CD14-positive monocyte (primary cell): ENCODE data around the gene FBXW7. TPM values are rescaled to one million over a fixed set of nuclear protein-coding genes. Genes with fewer than 3 reads are reported as not detected.
A peak's percentile ranks its signal among the peaks of the same experiment; 100 is the strongest.

Experiments used
- DNase-seq, 3 donors: peaks; one replicate each; pipeline ENCODE4 v3.0.0-alpha.2; 2011 to 2022
- H2AFZ ChIP-seq: 2 replicates; pipeline ENCODE4 v1.6.0; 2012; ENCODE audit warnings: mild to moderate bottlenecking, low read depth, low read length, inconsistent platforms; ENCODE audit not compliant: insufficient read depth, poor library complexity, severe bottlenecking
- H3K27ac ChIP-seq, 2 donors: 1 replicate in 1 of 2; 2 replicates in 1 of 2; pipeline ENCODE4 v1.5.1; 2012 to 2013; ENCODE audit warnings: low read length in 2 of 2, control low read depth in 1 of 2, inconsistent platforms in 1 of 2, low read depth in 1 of 2, mild to moderate bottlenecking in 1 of 2
- H3K27me3 ChIP-seq, 2 donors: one replicate each; pipeline versions ENCODE4 v1.6.0 to v1.6.1; 2011 to 2013; ENCODE audit warnings: low read length in 2 of 2; ENCODE audit not compliant: control insufficient read depth in 2 of 2, insufficient read depth in 2 of 2
- H3K36me3 ChIP-seq, 2 donors: replicated peaks in 1 of 2; 1 replicate in 1 of 2; 2 replicates in 1 of 2; pipeline versions ENCODE4 v1.5.1 to v1.6.1; 2012 to 2013; ENCODE audit warnings: low read length in 2 of 2, control low read depth in 1 of 2, inconsistent platforms in 1 of 2, mild to moderate bottlenecking in 1 of 2; ENCODE audit not compliant: insufficient read depth in 2 of 2, control insufficient read depth in 1 of 2
- H3K4me1 ChIP-seq, 2 donors: 1 replicate in 1 of 2; 2 replicates in 1 of 2; pipeline versions ENCODE4 v1.5.1 to v1.6.1; 2012 to 2013; ENCODE audit warnings: low read length in 2 of 2, control low read depth in 1 of 2, inconsistent platforms in 1 of 2, mild to moderate bottlenecking in 1 of 2, moderate library complexity in 1 of 2; ENCODE audit not compliant: insufficient read depth in 2 of 2, control insufficient read depth in 1 of 2
- H3K4me2 ChIP-seq: replicated peaks from 2 replicates; pipeline ENCODE3; 2012; ENCODE audit warnings: low read length, moderate library complexity, mild to moderate bottlenecking; ENCODE audit not compliant: poor library complexity, severe bottlenecking; ENCODE audit errors: extremely low read depth
- H3K4me3 ChIP-seq, 3 experiments: fragments of 200-600 bp in 1 of 3; sonication (generic) in 1 of 3; replicated peaks in 1 of 3; 1 replicate in 2 of 3; 2 replicates in 1 of 3; pipeline ENCODE4 v1.5.1; 2011 to 2013; ENCODE audit warnings: low read length in 3 of 3, mild to moderate bottlenecking in 3 of 3, control low read depth in 2 of 3, low read depth in 2 of 3, inconsistent platforms in 1 of 3, moderate library complexity in 1 of 3
- H3K79me2 ChIP-seq: 2 replicates; pipeline ENCODE4 v1.6.0; 2012; ENCODE audit warnings: mild to moderate bottlenecking, control low read depth, inconsistent platforms, low read length, moderate library complexity; ENCODE audit not compliant: insufficient read depth
- H3K9ac ChIP-seq: 2 replicates; pipeline ENCODE4 v1.6.0; 2017; ENCODE audit warnings: low read length, mild to moderate bottlenecking; ENCODE audit not compliant: insufficient read depth, poor library complexity, severe bottlenecking
- H3K9me3 ChIP-seq, 2 donors: replicated peaks in 1 of 2; 1 replicate in 1 of 2; 2 replicates in 1 of 2; pipeline versions ENCODE4 v1.5.1 to v1.6.1; 2012 to 2013; ENCODE audit warnings: low read length in 2 of 2, control low read depth in 1 of 2; ENCODE audit not compliant: control insufficient read depth in 1 of 2, insufficient read depth in 1 of 2
- H4K20me1 ChIP-seq: 2 replicates; pipeline ENCODE4 v1.6.0; 2012; ENCODE audit warnings: mild to moderate bottlenecking, low read length, control low read depth, moderate library complexity; ENCODE audit not compliant: insufficient read depth
- H3K27ac Mint-ChIP-seq, 7 donors: one replicate each; pipeline ENCODE4 v1.8.0; 2020; ENCODE audit warnings: mild to moderate bottlenecking in 7 of 7, mixed read lengths in 7 of 7, moderate library complexity in 6 of 7, inconsistent platforms in 2 of 7
- H3K27me3 Mint-ChIP-seq, 3 donors: one replicate each; pipeline ENCODE4 v1.8.0; 2021 to 2022; ENCODE audit warnings: low read depth in 3 of 3, mild to moderate bottlenecking in 3 of 3, mixed read lengths in 3 of 3, moderate library complexity in 3 of 3, inconsistent platforms in 1 of 3
- H3K36me3 Mint-ChIP-seq, 2 donors: one replicate each; pipeline ENCODE4 v1.8.0; 2020; ENCODE audit warnings: mixed read lengths in 2 of 2, inconsistent platforms in 1 of 2, mild to moderate bottlenecking in 1 of 2
- H3K4me1 Mint-ChIP-seq: one replicate; pipeline ENCODE4 v1.8.0; 2020; ENCODE audit warnings: mild to moderate bottlenecking, mixed read lengths
- H3K4me3 Mint-ChIP-seq, 2 donors: one replicate each; pipeline ENCODE4 v1.8.0; 2020; ENCODE audit warnings: mild to moderate bottlenecking in 2 of 2, mixed read lengths in 2 of 2, moderate library complexity in 1 of 2
- H3K9me3 Mint-ChIP-seq, 7 donors: one replicate each; pipeline ENCODE4 v1.8.0; 2020 to 2022; ENCODE audit warnings: mixed read lengths in 7 of 7, mild to moderate bottlenecking in 6 of 7, moderate library complexity in 6 of 7, inconsistent platforms in 2 of 7
- CTCF ChIP-seq: fragments of 200-600 bp; IDR thresholded peaks from one replicate; pipeline ENCODE4 v1.8.0; 2022; ENCODE audit warnings: antibody characterized with exemption, mild to moderate bottlenecking
- WGBS: methylation state at CpG from one replicate; pipeline ENCODE4 v1.1.5; 2013; ENCODE audit warnings: missing lambda C conversion rate; ENCODE audit not compliant: insufficient coverage; 5-methylcytosine and 5-hydroxymethylcytosine counted together
- intact Hi-C, 2 donors: fragments of 100-400 bp; cut with micrococcal nuclease; formaldehyde crosslinking; loops; one replicate each; pipeline versions ENCODE4 v1.15.0 to v1.15.1; 2023
- polyA plus RNA-seq, 3 donors: library from polyadenylated mRNA; depleted of rRNA in 1 of 3; unstranded in 2 of 3; stranded (reverse) in 1 of 3; fragments of 300-500 nt in 2 of 3; fragments of >200 nt in 1 of 3; fragmentation: Illumina TruSeq in 2 of 3; gene quantifications; 1 replicate in 2 of 3; 2 replicates in 1 of 3; pipeline ENCODE4 v1.2.3, GENCODE V29; 2012 to 2021

FBXW7 gene
- polyA plus RNA-seq, 3 donors, result 25.1 to 44.9 (median 35.6) TPM

GRCh38 chr4:152501846-152502536, 33.9 kb downstream of the FBXW7 start:
- no CpG with 5 or more reads among the region's 3 CpGs for WGBS
- Mint-ChIP-seq H3K4me1 (peaks cover 27% of the 10 kb centered on the region), H3K9me3 (peaks cover 0 to 2% (median 0%) of the 10 kb centered on the region in 7 donors), H3K4me3 (no peak overlapping the region), H3K36me3 (peaks cover 7 to 13% of the 10 kb centered on the region in 2 donors), H3K27ac (peak overlapping the region in 2 of 7 donors; percentile 36 to 42), H3K27me3 (no peaks in the 10 kb centered on the region)
- Histone ChIP-seq H3K4me1 (peaks cover 5 to 13% of the 10 kb centered on the region in 2 donors), H3K4me3 (no peak overlapping the region), H2AFZ (no peak overlapping the region), H3K27me3 (no peaks in the 10 kb centered on the region), H3K27ac (peak overlapping the region in 1 of 2 donors; percentile 45), H3K9me3 (no peaks in the 10 kb centered on the region), H3K36me3 (peaks cover 4 to 9% of the 10 kb centered on the region in 2 donors), H3K79me2 (peaks cover 86% of the 10 kb centered on the region), H3K9ac (no peak overlapping the region), H3K4me2 (no peak overlapping the region), H4K20me1 (peaks cover 64% of the 10 kb centered on the region)
- intact Hi-C loops, result loop anchor here (5.0 to 10.0 kb wide), 2 partner anchors 143 to 230 kb away; no protein-coding TSS in a partner anchor
- TF ChIP-seq CTCF, result no peak
- no peak for DNase-seq

- no peaks in the 10 kb centered on the region for H3K27me3 ChIP-seq
- peaks cover 27% of the 10 kb centered on the region for H3K4me1 Mint-ChIP-seq
- H3K79me2 ChIP-seq, result peaks cover 89% of the 10 kb centered on the region
- DNase-seq, result peak; percentile 72 to 79 (median 76)
- H3K27ac Mint-ChIP-seq, result peak overlapping the region in 4 of 7 donors; percentile 29 to 81 (median 68)
- no peaks in the 10 kb centered on the region for H3K27me3 Mint-ChIP-seq
- peaks cover 0 to 3% (median 0%) of the 10 kb centered on the region in 7 donors for H3K9me3 Mint-ChIP-seq
- H4K20me1 ChIP-seq, result peaks cover 64% of the 10 kb centered on the region
- peak overlapping the region in 1 of 2 donors; percentile 21 for H3K4me3 Mint-ChIP-seq
- H3K36me3 Mint-ChIP-seq, result peaks cover 0 to 7% of the 10 kb centered on the region in 2 donors
- H2AFZ ChIP-seq, result no peak overlapping the region
- peak; percentile 87 for TF ChIP-seq CTCF
- intact Hi-C loops, result loop anchor here (5.0 to 10.0 kb wide), 2 partner anchors 144 to 231 kb away; no protein-coding TSS in a partner anchor
- no peak overlapping the region for H3K9ac ChIP-seq
- no peaks in the 10 kb centered on the region for H3K36me3 ChIP-seq
- no peaks in the 10 kb centered on the region for H3K9me3 ChIP-seq
- peak overlapping the region in 1 of 3 experiments; percentile 37 for H3K4me3 ChIP-seq
- H3K4me2 ChIP-seq, result peak overlapping the region; percentile 56
- H3K4me1 ChIP-seq, result peaks cover 5 to 13% of the 10 kb centered on the region in 2 donors
- 0% methylated on average over 1 of the region's 1 CpG for WGBS
- peak overlapping the region in 1 of 2 donors; percentile 45 for H3K27ac ChIP-seq
Observed at GRCh38 chr4:152500800-152501434, 35.0 kb downstream of the FBXW7 start.
